Middle frontal gyrus (tissue), 1 donor: ENCODE results near the gene PRCP.

Source experiments
- DNase-seq: peaks from one replicate; pipeline ENCODE4 v3.0.0-alpha.2; 2015; ENCODE audit warnings: low spot score; ENCODE audit errors: extremely low spot score

The PRCP gene

DNA sequence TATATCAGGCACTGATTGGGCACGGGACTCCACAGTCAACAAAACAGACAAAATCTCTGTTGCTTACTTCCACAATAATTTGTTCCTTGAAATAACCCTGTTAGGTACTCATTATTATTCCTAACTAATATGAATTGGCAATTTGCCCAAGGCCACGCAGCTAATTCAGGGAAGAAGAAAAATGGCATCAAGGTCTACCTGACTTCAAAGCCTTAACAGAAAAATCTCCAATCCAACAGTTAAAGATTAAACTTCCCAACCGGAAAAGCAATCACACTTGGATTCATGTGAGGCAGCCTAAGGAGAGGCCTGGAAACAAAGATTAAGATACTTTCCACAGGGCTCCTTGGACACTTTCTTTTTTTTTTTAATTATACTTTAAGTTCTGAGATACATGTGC lies 68.9 kb downstream of the PRCP start:
- no peak for DNase-seq

- DNase-seq = no peak
Measured at GRCh38 chr11:82830746-82831145, 69.5 kb downstream of the PRCP start.

DNA sequence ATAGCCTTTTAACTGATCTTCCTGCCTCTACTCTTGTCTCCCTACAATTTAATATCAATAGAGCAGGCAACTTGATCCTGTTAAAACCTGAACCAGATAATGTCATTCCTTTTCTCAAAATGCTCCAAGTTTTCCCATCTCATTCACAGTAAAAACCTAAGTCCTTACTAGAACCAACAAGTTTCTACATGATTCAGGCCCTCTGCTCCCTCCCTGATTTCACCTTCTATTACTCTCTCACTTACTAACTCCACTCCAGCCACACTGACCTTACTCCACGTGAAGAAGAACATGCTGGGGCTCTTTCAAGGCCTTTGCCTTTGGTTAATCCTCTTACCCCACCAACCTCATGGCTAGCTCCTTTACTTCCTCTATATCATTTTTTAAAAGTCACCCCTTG lies 71.1 kb downstream of the PRCP start:
- DNase-seq = no peak

GRCh38 chr11:82828472-82828871 lies 71.8 kb downstream of the PRCP start:
- no peak for DNase-seq

- no peak for DNase-seq
Measured at GRCh38 chr11:82826526-82826925, 73.7 kb downstream of the PRCP start.

GRCh38 chr11:82823647-82824619 lies 76.3 kb downstream of the PRCP start:
- peak; percentile 49 for DNase-seq

GRCh38 chr11:82818409-82819043 lies 81.7 kb downstream of the PRCP start:
- DNase-seq = no peak

- no peak for DNase-seq
Measured at GRCh38 chr11:82815406-82815805, 84.8 kb downstream of the PRCP start.

DNA sequence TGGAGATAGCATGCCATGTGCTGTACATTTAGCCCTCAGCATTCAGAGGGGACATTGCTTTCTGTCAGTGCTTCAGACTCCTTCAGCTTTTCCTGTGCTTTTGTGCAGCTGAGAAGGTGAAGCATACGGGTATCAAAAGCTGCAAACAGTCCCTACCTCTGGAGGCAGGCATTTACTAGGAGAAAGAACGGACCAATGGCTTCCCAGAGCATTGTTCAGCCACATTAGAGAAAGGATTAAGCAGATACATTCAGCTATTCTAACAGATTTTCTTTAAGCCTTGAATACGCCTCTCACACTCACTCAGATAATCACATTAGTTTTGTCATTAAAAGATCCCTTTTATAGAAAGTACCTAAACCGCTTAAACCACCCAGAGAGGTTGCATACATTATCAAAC lies 85.9 kb downstream of the PRCP start:
- DNase-seq = no peak

DNA sequence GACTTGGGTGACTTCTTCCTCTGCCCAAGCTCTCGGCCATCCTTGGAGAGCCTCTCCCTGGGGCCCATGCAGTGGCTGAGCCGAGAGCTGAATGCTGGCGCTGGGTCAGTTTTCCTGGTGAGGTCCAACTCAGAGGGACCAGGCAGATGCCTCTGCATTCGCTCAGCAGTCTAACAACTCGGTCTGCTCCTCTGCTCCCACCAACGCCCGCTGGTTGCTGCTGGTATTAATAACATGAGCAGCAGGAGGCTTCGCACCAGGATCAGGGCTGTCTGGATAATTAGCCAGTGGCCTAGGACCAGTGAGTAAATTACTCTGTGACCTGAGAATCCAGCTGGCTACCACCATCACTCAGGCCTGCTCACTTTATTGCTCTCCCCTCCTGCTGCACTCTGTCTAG lies 88.9 kb downstream of the PRCP start:
- no peak for DNase-seq

DNA sequence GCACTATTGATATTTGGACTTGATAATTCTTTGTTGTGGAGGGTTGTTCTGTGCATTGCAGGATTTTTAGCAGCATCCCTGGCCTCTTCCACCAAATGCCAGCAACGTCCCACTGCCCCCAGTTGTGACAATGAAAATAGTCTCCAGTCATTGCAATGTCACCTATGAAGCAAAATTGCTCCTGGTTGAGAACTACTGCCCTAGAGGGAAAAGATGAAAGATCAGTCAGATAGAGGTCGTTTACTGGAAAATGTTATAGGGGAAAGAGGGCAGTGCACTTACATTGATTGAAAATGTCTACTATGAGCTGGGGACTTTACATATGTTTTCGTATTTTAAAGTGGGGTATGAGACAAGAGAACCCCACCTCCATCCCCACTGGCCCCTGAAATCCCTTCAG lies 89.5 kb downstream of the PRCP start:
- DNase-seq = no peak

DNA sequence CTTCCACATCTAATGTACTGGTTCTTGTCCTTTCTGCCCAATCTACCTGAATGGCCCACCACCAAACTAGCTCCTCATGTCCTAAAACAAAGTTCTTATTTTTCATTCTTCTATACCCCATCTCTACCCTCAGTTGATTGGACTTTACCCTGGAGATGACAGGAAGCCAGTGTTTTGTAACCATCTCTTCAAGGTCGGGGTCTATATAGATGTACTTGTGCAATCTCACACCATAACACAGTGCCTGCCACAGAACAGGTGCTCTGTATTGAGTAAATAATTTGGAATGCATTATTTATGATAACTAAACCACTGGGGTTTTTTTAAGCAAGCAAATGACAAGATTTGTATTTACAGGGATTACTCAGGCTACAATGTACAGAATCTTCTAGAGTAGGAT lies 89.9 kb downstream of the PRCP start:
- DNase-seq = no peak

DNA sequence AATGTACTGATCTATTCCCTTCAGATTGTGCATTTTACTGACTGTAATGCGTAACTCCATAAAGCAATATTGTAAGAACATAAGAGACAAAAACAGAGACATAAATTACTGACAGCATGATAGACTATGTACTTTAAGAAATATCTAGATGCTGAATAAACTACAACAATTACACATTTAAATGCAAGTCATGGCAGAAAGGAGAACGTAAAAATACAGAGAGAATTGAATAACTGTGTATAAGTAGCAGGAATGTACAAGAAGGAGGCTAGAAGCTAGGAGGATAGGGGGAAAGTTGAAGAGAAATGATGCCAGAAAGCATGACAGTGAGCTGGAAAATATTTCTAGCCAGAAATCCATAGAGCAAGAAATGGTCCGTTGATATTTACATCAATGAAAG lies 92.6 kb downstream of the PRCP start:
- DNase-seq = no peak

DNA sequence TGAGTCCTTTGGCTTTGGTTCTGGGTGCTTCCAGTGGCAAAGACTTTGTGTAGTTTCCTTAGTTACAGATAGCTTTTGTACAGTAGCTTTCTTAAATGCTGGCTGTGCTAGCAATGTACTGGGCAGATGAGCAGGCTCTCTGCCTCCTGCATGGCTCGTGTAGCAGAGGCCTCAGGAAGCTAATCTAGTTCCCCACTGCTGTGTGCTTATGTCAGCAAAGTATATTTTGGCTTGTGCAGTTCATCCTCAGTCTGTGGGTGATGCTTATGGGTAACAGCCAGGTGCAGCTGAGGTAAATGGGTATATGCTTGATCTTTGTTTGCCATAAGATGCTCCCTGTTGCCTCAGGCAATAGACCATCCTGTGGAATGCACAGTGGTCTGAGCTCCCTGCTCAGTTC lies 97.5 kb downstream of the PRCP start:
- no peak for DNase-seq

DNA sequence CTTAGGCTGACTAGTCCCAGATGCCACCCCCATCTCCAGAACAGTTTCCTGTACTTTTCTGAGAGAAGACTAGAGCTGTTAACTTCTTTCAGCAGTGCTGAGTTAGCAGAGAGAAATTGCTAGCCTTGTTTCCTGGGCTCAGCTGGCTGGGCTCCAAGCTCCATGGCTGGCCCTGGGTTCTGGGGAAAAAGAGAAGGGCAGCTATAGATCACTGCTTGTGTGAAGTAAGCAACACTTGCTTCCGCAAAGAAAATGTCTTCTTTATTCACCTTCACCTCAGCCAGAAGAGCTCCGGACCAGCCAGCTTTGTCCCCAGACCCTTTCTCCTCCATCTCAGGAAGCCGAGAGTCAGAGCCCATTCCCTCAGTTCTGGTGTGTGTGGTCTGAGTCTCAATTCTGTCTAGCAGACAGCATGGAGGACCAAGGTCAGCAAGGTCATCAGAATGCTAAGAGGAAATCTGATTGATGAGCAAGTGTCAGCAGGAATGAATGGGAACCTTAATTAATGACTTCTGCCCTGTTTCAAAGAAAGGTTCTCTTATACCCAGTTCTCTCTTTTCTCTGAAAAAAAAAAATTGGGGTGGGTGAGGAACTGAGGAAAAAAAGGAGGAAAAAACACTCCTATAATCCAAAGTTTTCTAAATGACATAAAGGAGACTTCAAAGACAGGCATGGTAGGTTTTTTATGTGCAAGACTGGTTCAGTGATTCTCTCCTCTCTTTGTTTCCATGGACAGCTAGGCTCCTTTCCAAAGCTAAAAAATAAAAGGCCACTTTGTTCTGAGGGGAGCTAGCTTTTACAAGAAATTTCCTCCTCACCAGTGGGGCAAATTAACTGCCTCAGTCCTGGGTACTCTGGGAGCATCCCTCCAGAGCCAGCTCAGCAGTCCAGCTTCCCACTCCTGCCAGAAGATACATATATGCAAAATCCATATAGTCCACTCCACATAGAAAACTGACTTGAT lies 103.0 kb downstream of the PRCP start:
- peak; percentile 70 for DNase-seq

GRCh38 chr11:82794490-82794889 lies 105.7 kb downstream of the PRCP start:
- no peak for DNase-seq

DNA sequence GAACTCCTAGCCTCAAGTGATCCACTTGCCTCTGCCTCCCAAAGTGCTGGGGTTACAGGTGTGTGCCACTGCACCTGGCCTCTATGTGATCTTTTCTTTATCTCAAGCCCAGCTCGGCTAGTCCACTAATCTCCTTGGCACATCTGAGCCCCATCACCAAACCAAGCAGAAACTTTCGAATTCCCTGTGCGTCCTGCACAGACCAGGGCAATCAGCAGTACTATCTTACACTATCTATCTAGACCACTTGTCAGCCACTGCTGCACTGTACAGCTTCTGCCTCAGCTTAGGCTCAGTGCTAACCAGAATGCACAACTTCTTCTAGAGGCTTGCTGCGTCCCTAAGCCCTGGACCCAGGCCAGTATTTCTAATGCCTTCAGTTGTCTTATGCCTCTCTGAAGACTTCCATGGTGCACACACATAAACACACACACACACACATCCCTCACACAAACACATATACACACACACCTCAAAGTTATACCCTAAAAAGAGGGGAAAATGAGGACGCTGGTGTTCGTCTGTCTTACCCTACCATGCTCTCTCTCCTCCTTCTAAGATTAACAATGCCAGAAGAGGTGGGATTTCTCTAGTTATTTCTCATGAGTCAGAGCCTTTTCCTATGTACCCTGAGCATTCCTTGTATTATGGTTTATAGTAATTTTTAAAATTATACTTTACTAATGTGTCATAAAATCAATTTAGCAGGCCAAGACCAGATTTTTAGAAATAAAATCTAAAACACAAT lies 107.2 kb downstream of the PRCP start:
- DNase-seq = no peak

- DNase-seq = no peak
Measured at GRCh38 chr11:82792319-82792718, 107.9 kb downstream of the PRCP start.

- DNase-seq = no peak
Measured at GRCh38 chr11:82791779-82792178, 108.5 kb downstream of the PRCP start.

- DNase-seq = no peak
Measured at GRCh38 chr11:82790723-82791484, 109.3 kb downstream of the PRCP start.
